ENCODE data around the gene E2F4. TPM values are rescaled to one million over a fixed set of nuclear protein-coding genes. Genes with fewer than 3 reads are reported as not detected.

E2F4 gene
- total and polyA plus RNA-seq, 10 of the 15 experiments (the other 5 are each of a cell fraction or from before 2014, with no cell fraction given), result 11.7 to 132 (median 95.9) TPM

- intact Hi-C loops (cut with micrococcal nuclease; ENCODE audit: unreplicated experiment), result no loop called here
- FAIRE-seq, result no peak
- H3K9me3 ChIP-seq (replicated peaks; ENCODE audit: control insufficient read depth, insufficient read depth, low read length), result no peaks in the 10 kb centered on the region
- no peak for TF ChIP-seq ZZZ3 (IDR thresholded peaks at IDR 0.05; ENCODE audit: control insufficient read depth, insufficient read length, low read depth)
- no peak for TF ChIP-seq PML (IDR thresholded peaks at IDR 0.05; ENCODE audit: low read length)
- no peak for TF ChIP-seq CHD1 (IDR thresholded peaks at IDR 0.05; ENCODE audit: low read depth, low read length)
- TF ChIP-seq, protein P1, sequence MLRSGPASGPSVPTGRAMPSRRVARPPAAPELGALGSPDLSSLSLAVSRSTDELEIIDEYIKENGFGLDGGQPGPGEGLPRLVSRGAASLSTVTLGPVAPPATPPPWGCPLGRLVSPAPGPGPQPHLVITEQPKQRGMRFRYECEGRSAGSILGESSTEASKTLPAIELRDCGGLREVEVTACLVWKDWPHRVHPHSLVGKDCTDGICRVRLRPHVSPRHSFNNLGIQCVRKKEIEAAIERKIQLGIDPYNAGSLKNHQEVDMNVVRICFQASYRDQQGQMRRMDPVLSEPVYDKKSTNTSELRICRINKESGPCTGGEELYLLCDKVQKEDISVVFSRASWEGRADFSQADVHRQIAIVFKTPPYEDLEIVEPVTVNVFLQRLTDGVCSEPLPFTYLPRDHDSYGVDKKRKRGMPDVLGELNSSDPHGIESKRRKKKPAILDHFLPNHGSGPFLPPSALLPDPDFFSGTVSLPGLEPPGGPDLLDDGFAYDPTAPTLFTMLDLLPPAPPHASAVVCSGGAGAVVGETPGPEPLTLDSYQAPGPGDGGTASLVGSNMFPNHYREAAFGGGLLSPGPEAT (IDR thresholded peaks at IDR 0.05; ENCODE audit: low read depth), result no peak
- TF ChIP-seq TBL1XR1 (IDR thresholded peaks at IDR 0.05; ENCODE audit: low read depth, low read length), result no peak
- TF ChIP-seq ZNF384 (IDR thresholded peaks at IDR 0.05; ENCODE audit: borderline replicate concordance, low read depth, low read length), result no peak
- no peak for TF ChIP-seq POU2F2 (IDR thresholded peaks at IDR 0.05; ENCODE audit: borderline replicate concordance, low read depth, low read length)
- TF ChIP-seq ZNF217 (IDR thresholded peaks at IDR 0.05), result no peak
- TF ChIP-seq, protein P2, sequence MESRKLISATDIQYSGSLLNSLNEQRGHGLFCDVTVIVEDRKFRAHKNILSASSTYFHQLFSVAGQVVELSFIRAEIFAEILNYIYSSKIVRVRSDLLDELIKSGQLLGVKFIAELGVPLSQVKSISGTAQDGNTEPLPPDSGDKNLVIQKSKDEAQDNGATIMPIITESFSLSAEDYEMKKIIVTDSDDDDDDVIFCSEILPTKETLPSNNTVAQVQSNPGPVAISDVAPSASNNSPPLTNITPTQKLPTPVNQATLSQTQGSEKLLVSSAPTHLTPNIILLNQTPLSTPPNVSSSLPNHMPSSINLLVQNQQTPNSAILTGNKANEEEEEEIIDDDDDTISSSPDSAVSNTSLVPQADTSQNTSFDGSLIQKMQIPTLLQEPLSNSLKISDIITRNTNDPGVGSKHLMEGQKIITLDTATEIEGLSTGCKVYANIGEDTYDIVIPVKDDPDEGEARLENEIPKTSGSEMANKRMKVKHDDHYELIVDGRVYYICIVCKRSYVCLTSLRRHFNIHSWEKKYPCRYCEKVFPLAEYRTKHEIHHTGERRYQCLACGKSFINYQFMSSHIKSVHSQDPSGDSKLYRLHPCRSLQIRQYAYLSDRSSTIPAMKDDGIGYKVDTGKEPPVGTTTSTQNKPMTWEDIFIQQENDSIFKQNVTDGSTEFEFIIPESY (IDR thresholded peaks at IDR 0.05), result no peak
- no peak for TF ChIP-seq GATAD2B (conservative IDR thresholded peaks at IDR 0.05; ENCODE audit: low read depth)
- TF ChIP-seq, protein P3, sequence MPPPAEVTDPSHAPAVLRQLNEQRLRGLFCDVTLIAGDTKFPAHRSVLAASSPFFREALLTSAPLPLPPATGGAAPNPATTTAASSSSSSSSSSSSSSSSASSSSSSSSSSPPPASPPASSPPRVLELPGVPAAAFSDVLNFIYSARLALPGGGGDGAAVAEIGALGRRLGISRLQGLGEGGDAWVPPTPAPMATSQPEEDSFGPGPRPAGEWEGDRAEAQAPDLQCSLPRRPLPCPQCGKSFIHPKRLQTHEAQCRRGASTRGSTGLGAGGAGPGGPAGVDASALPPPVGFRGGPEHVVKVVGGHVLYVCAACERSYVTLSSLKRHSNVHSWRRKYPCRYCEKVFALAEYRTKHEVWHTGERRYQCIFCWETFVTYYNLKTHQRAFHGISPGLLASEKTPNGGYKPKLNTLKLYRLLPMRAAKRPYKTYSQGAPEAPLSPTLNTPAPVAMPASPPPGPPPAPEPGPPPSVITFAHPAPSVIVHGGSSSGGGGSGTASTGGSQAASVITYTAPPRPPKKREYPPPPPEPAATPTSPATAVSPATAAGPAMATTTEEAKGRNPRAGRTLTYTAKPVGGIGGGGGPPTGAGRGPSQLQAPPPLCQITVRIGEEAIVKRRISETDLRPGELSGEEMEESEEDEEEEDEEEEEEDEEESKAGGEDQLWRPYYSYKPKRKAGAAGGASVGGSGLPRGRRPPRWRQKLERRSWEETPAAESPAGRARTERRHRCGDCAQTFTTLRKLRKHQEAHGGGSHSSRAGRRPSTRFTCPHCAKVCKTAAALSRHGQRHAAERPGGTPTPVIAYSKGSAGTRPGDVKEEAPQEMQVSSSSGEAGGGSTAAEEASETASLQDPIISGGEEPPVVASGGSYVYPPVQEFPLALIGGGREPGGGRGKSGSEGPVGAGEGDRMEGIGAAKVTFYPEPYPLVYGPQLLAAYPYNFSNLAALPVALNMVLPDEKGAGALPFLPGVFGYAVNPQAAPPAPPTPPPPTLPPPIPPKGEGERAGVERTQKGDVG (CRISPR knock-in tag; IDR thresholded peaks at IDR 0.05), result no peak
- TF ChIP-seq, protein P4, sequence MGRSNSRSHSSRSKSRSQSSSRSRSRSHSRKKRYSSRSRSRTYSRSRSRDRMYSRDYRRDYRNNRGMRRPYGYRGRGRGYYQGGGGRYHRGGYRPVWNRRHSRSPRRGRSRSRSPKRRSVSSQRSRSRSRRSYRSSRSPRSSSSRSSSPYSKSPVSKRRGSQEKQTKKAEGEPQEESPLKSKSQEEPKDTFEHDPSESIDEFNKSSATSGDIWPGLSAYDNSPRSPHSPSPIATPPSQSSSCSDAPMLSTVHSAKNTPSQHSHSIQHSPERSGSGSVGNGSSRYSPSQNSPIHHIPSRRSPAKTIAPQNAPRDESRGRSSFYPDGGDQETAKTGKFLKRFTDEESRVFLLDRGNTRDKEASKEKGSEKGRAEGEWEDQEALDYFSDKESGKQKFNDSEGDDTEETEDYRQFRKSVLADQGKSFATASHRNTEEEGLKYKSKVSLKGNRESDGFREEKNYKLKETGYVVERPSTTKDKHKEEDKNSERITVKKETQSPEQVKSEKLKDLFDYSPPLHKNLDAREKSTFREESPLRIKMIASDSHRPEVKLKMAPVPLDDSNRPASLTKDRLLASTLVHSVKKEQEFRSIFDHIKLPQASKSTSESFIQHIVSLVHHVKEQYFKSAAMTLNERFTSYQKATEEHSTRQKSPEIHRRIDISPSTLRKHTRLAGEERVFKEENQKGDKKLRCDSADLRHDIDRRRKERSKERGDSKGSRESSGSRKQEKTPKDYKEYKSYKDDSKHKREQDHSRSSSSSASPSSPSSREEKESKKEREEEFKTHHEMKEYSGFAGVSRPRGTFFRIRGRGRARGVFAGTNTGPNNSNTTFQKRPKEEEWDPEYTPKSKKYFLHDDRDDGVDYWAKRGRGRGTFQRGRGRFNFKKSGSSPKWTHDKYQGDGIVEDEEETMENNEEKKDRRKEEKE (IDR thresholded peaks at IDR 0.05), result no peak
- TF ChIP-seq, protein P5, sequence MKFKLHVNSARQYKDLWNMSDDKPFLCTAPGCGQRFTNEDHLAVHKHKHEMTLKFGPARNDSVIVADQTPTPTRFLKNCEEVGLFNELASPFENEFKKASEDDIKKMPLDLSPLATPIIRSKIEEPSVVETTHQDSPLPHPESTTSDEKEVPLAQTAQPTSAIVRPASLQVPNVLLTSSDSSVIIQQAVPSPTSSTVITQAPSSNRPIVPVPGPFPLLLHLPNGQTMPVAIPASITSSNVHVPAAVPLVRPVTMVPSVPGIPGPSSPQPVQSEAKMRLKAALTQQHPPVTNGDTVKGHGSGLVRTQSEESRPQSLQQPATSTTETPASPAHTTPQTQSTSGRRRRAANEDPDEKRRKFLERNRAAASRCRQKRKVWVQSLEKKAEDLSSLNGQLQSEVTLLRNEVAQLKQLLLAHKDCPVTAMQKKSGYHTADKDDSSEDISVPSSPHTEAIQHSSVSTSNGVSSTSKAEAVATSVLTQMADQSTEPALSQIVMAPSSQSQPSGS (IDR thresholded peaks at IDR 0.05; ENCODE audit: low read length), result no peak
These were observed 10.6 kb upstream of the E2F4 start for GRCh38 chr16:67181346-67181745.

More at GRCh38 chr16:67181346-67181745, 10.6 kb upstream of the E2F4 start:
- no TSS peak for BruUV-seq (replicated peaks)
- Histone ChIP-seq H3K9ac (ENCODE audit: control insufficient read depth, insufficient read depth, low read length) (no peak overlapping the region), H3K4me2 (ENCODE audit: control insufficient read depth, insufficient read depth) (0 out of 2 replicates have a peak overlapping the region, but pooled peaks have one; percentile 38), H3K36me3 (ENCODE audit: control insufficient read depth in 2 of 2, insufficient read depth in 2 of 2, low read length in 1 of 2) (no peaks in the 10 kb centered on the region), H3K79me2 (ENCODE audit: control insufficient read depth, insufficient read depth, low read length) (peaks cover 5% of the 10 kb centered on the region), H3K27me3 (replicated peaks in 1 of 2; ENCODE audit: control insufficient read depth in 2 of 2, insufficient read depth in 2 of 2, low read length in 1 of 2) (peaks cover 0 to 3% of the 10 kb centered on the region in 2 experiments; a peak in 2 of 4 replicates), H3K4me1 (ENCODE audit: control insufficient read depth, insufficient read depth, low read length) (peaks cover 13% of the 10 kb centered on the region), H3K27ac (ENCODE audit: control insufficient read depth, insufficient read depth) (no peak overlapping the region), H3K4me3 (no peak overlapping the region), H2AFZ (ENCODE audit: control insufficient read depth, low read depth, low read length) (no peak overlapping the region), H4K20me1 (ENCODE audit: control insufficient read depth, insufficient read depth) (no peaks in the 10 kb centered on the region; the same call in 1 of the 2 replicates)
- no peak for ATAC-seq
- 75% methylated on average over 2 of the region's 2 CpGs for WGBS (ENCODE audit: insufficient coverage, insufficient replicate concordance, low lambda C conversion rate, missing lambda C conversion rate)
- DNase-seq (ENCODE audit: low read depth, low spot score), result no peak
- ChIA-PET POLR2A (no interaction called here), CTCF (interaction anchor here (0.6 to 3.2 kb wide), 8 partner anchors 8 to 163 kb away, joined by 3 to 28 read pairs (median 4); partner anchors contain the start of genes FBXL8, NOL3 and TRADD), SMC1A (ENCODE audit: uncharacterized antibody, unreplicated experiment) (interaction anchor here (0.7 to 1.5 kb wide), 3 partner anchors 12 to 163 kb away, joined by 3 to 5 read pairs (median 4); partner anchors contain the start of gene TMEM208), RAD21 (ENCODE audit: unreplicated experiment) (interaction anchor here (1.9 kb wide), 1 partner anchor 22 kb away, joined by 4 read pairs; the partner anchor contains the start of genes FBXL8 and TRADD)
- in situ Hi-C loops (cut with MboI), result no loop called here
